Measurements from ENCODE around the gene NEK11.

Gene NEK11

GRCh38 chr3:131072099-131072559 lies 45.5 kb downstream of the NEK11 start:
- Mint-ChIP-seq H3K9me3 (ENCODE audit: low read depth) (no peaks in the 10 kb centered on the region), H3K4me1 (ENCODE audit: low read depth) (peaks cover 3% of the 10 kb centered on the region), H3K27ac (no peak overlapping the region), H3K27me3 (no peaks in the 10 kb centered on the region), H3K36me3 (no peaks in the 10 kb centered on the region), H3K4me3 (no peak overlapping the region)

GRCh38 chr3:131072845-131073244 lies 46.2 kb downstream of the NEK11 start:
- peaks cover 3% of the 10 kb centered on the region for H3K4me1 Mint-ChIP-seq (ENCODE audit: low read depth)
- no peaks in the 10 kb centered on the region for H3K9me3 Mint-ChIP-seq (ENCODE audit: low read depth)
- no peak overlapping the region for H3K4me3 Mint-ChIP-seq
- H3K27me3 Mint-ChIP-seq: no peaks in the 10 kb centered on the region
- H3K36me3 Mint-ChIP-seq: no peaks in the 10 kb centered on the region
- H3K27ac Mint-ChIP-seq: no peak overlapping the region

GRCh38 chr3:131075632-131076328 lies 49.1 kb downstream of the NEK11 start:
- H3K36me3 Mint-ChIP-seq: no peaks in the 10 kb centered on the region
- H3K4me1 Mint-ChIP-seq (ENCODE audit: low read depth): peaks cover 3% of the 10 kb centered on the region
- H3K9me3 Mint-ChIP-seq (ENCODE audit: low read depth): no peaks in the 10 kb centered on the region
- no peaks in the 10 kb centered on the region for H3K27me3 Mint-ChIP-seq
- H3K27ac Mint-ChIP-seq: peak overlapping the region; percentile 46
- H3K4me3 Mint-ChIP-seq: no peak overlapping the region

DNA sequence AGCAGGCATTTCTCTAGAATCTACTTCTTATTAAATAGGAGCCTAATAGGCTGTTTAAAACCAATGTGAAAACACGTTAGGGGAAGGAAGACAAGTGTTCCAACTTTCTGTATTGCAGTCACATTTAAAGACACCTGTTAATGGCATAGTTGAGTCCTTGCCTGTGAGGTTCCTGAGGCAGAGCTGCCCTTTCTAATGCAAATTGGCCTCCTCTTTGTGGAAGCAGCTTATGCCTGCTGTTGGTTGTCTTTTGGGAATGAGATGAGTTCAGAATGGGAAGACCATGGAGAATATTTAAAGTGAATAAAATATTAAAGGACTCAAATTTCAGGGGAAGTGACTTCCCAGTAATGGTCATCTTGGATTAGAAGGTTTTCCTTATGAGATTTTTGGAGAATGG lies 51.2 kb downstream of the NEK11 start:
- Mint-ChIP-seq H3K9me3 (ENCODE audit: low read depth) (no peaks in the 10 kb centered on the region), H3K27me3 (no peaks in the 10 kb centered on the region), H3K4me1 (ENCODE audit: low read depth) (no peaks in the 10 kb centered on the region), H3K27ac (no peak overlapping the region), H3K36me3 (peaks cover 3% of the 10 kb centered on the region), H3K4me3 (no peak overlapping the region)

DNA sequence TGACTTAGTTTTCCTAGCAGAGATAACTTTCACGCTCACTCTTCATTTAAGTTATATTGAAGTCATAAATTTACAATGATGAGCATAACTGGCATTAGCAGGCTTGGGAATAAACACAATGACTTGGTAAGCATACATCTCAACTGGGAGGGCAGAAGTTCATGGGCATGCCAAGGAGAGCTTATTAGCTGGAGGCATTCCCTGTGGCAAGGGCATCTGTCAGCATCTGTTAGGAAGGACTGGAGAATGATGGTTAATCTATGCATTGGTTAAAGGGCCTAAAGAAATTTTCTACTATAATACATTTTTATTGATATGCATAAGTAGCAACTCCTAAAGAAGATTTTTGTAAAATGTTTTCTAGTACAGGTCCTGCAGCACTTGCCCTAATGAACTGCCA lies 52.4 kb downstream of the NEK11 start:
- no peaks in the 10 kb centered on the region for H3K9me3 Mint-ChIP-seq (ENCODE audit: low read depth)
- H3K27me3 Mint-ChIP-seq: no peaks in the 10 kb centered on the region
- peaks cover 7% of the 10 kb centered on the region for H3K4me1 Mint-ChIP-seq (ENCODE audit: low read depth)
- no peak overlapping the region for H3K4me3 Mint-ChIP-seq
- H3K36me3 Mint-ChIP-seq: peaks cover 3% of the 10 kb centered on the region
- no peak overlapping the region for H3K27ac Mint-ChIP-seq

DNA sequence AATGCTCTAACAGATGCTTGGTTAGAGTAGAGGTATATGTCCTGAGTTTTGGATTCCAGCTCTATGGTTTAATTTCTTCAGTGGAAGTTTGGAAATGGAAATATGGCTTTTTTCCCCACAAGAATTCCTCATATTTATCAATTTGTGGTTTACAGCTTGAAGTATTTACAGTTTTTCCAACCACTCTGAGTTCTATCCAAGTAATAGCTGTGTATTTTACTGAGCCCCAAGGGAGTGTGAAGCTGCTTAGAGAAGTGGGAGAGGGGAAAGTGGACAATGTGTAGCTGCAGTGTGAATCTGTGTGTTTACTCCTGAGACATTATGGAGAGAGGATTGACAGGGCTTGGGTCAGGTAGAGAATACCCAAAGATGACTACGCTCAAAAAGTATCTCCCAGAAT lies 54.5 kb downstream of the NEK11 start:
- peaks cover 3% of the 10 kb centered on the region for H3K36me3 Mint-ChIP-seq
- no peak overlapping the region for H3K4me3 Mint-ChIP-seq
- no peak overlapping the region for H3K27ac Mint-ChIP-seq
- H3K4me1 Mint-ChIP-seq (ENCODE audit: low read depth): peaks cover 7% of the 10 kb centered on the region
- H3K27me3 Mint-ChIP-seq: no peaks in the 10 kb centered on the region
- H3K9me3 Mint-ChIP-seq (ENCODE audit: low read depth): no peaks in the 10 kb centered on the region

- H3K9me3 Mint-ChIP-seq (ENCODE audit: low read depth): no peaks in the 10 kb centered on the region
- H3K27me3 Mint-ChIP-seq: no peaks in the 10 kb centered on the region
- peaks cover 7% of the 10 kb centered on the region for H3K4me1 Mint-ChIP-seq (ENCODE audit: low read depth)
Observed at GRCh38 chr3:131082246-131082645, 55.6 kb downstream of the NEK11 start.

DNA sequence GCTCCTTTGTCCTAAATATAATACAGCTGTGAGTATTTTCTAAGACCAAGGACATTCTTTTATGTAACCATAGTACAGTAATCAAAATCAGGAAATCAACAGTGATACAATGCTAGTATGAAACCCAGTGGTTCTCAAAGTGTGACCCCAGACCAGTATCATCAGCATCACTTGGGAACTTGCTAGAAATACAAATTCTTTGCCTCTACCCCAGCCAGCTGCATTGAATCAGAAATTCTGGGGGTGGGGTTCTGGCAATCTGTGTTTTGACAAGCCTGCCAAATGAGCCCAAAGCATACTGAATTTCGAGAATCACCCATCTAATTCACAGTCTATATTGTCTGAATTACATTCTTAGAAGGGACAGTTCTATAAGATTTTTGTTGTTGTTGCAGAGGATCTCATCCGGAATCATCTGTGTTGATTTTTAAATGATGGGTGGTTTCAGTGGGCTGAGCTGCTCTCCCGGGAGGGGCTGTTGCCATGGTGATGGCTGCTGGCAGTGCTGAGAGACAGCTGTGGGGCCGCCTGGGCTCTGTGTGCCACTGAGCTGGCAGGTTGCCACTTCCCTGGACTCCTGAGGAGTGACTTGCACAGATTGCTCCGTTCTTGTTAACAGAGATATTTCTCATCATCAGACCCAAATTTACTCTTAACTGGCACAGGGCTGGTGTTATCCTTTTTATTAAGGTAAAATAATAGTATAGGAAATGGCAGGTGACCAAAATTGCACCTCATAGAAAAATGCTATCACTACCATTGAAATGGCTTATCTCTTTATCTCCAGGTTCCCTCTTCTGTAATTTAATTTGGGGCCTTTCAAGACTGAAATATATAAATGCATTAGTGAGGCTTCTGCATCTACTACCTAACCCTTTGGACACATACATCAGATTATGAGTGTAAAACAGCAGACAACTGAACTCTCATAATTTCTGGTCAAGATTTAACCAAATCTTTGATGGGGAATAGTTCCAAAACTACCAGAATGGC lies 56.5 kb downstream of the NEK11 start:
- no peak overlapping the region for H3K4me3 Mint-ChIP-seq
- H3K36me3 Mint-ChIP-seq: peaks cover 3% of the 10 kb centered on the region
- no peaks in the 10 kb centered on the region for H3K9me3 Mint-ChIP-seq (ENCODE audit: low read depth)
- peaks cover 7% of the 10 kb centered on the region for H3K4me1 Mint-ChIP-seq (ENCODE audit: low read depth)
- H3K27me3 Mint-ChIP-seq: no peaks in the 10 kb centered on the region
- no peak overlapping the region for H3K27ac Mint-ChIP-seq

More at GRCh38 chr3:131082246-131082645, 55.6 kb downstream of the NEK11 start:
- Mint-ChIP-seq H3K36me3 (peaks cover 3% of the 10 kb centered on the region), H3K4me3 (no peak overlapping the region), H3K27ac (no peak overlapping the region)

- H3K27me3 Mint-ChIP-seq: no peaks in the 10 kb centered on the region
- H3K36me3 Mint-ChIP-seq: peaks cover 8% of the 10 kb centered on the region
- H3K27ac Mint-ChIP-seq: no peak overlapping the region
- H3K4me3 Mint-ChIP-seq: no peak overlapping the region
- no peaks in the 10 kb centered on the region for H3K9me3 Mint-ChIP-seq (ENCODE audit: low read depth)
- peaks cover 5% of the 10 kb centered on the region for H3K4me1 Mint-ChIP-seq (ENCODE audit: low read depth)
Observed at GRCh38 chr3:131091768-131092167, 65.1 kb downstream of the NEK11 start.

DNA sequence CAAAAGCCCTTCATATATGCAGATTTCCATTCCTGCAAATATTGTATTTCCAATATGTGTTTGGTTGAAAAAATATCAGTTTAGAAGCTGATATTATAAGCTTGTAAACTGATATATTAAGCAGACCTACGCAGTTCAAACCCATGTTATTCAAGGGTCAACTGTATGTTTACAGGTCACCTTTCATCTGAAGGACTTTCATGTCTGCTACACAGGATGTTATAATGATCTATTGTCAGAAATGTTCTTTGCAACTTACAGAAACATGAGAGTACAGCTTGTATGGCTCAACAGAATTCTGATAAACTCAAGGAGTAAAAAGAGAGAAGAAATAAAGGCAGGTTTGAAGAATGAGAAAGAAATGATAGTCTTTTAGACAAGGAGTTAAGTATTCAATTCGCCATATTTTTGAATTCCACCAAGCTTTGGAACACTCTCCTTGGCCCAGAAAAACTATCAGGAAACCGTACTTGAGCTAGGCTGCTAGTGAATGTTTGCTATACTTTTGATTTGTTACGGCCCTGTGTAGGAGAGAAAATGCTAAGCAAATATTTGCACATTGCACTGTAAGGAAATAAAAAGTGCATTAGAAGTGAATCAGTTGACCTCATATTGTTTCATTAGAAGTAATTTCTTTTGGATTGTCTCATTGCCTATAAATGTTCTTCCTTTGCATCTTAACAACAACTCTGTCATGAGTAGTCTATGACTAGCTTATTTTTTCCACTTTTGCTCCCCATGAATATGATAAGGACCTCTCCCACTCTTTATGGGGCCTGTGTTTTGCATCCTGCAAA lies 81.2 kb downstream of the NEK11 start:
- Mint-ChIP-seq H3K9me3 (ENCODE audit: low read depth) (peaks cover 3% of the 10 kb centered on the region), H3K4me3 (no peak overlapping the region), H3K4me1 (ENCODE audit: low read depth) (no peaks in the 10 kb centered on the region), H3K36me3 (peaks cover 3% of the 10 kb centered on the region), H3K27me3 (no peaks in the 10 kb centered on the region), H3K27ac (no peak overlapping the region)

GRCh38 chr3:131109156-131109555 lies 82.5 kb downstream of the NEK11 start:
- H3K4me3 Mint-ChIP-seq: no peak overlapping the region
- no peaks in the 10 kb centered on the region for H3K9me3 Mint-ChIP-seq (ENCODE audit: low read depth)
- no peaks in the 10 kb centered on the region for H3K27me3 Mint-ChIP-seq
- H3K36me3 Mint-ChIP-seq: no peaks in the 10 kb centered on the region
- H3K27ac Mint-ChIP-seq: no peak overlapping the region
- no peaks in the 10 kb centered on the region for H3K4me1 Mint-ChIP-seq (ENCODE audit: low read depth)

GRCh38 chr3:131110087-131110486 lies 83.4 kb downstream of the NEK11 start:
- Mint-ChIP-seq H3K4me1 (ENCODE audit: low read depth) (no peaks in the 10 kb centered on the region), H3K36me3 (no peaks in the 10 kb centered on the region), H3K27ac (no peak overlapping the region), H3K4me3 (no peak overlapping the region), H3K27me3 (no peaks in the 10 kb centered on the region), H3K9me3 (ENCODE audit: low read depth) (no peaks in the 10 kb centered on the region)

- Mint-ChIP-seq H3K36me3 (peaks cover 10% of the 10 kb centered on the region), H3K4me1 (ENCODE audit: low read depth) (no peaks in the 10 kb centered on the region), H3K27ac (no peak overlapping the region), H3K9me3 (ENCODE audit: low read depth) (no peaks in the 10 kb centered on the region), H3K27me3 (no peaks in the 10 kb centered on the region), H3K4me3 (no peak overlapping the region)
Observed at GRCh38 chr3:131114256-131114655, 87.6 kb downstream of the NEK11 start.

DNA sequence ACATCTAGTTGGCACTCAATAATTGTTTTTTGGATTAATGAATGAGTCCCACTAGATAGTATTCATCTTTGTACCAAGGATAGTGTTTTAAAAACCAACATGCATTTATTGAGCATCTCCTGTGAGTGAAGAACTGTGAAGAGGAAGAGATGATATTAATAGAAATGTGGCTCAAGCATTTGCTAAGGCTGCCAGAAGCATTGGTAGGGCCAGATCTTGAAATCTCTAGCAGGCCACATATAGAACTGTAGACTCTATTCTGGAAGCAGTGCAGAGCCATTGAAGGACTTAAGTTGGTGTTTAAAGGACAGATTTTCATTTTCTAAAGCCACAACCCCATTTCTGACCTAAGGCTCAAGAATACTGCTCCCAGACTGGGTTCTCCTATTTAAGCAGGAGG lies 99.0 kb downstream of the NEK11 start:
- no peaks in the 10 kb centered on the region for H3K27me3 Mint-ChIP-seq
- no peaks in the 10 kb centered on the region for H3K4me1 Mint-ChIP-seq (ENCODE audit: low read depth)
- H3K36me3 Mint-ChIP-seq: peaks cover 8% of the 10 kb centered on the region
- no peak overlapping the region for H3K27ac Mint-ChIP-seq
- no peak overlapping the region for H3K4me3 Mint-ChIP-seq
- H3K9me3 Mint-ChIP-seq (ENCODE audit: low read depth): peaks cover 7% of the 10 kb centered on the region

GRCh38 chr3:131140891-131141290 lies 114.2 kb downstream of the NEK11 start:
- Mint-ChIP-seq H3K36me3 (peaks cover 11% of the 10 kb centered on the region), H3K9me3 (ENCODE audit: low read depth) (peaks cover 3% of the 10 kb centered on the region), H3K27ac (no peak overlapping the region), H3K4me1 (ENCODE audit: low read depth) (no peaks in the 10 kb centered on the region), H3K27me3 (no peaks in the 10 kb centered on the region), H3K4me3 (no peak overlapping the region)

All from activated naive CD8-positive, alpha-beta T cell (primary cell).